ENCODE data around the gene PIAS4.

Gene PIAS4

DNA sequence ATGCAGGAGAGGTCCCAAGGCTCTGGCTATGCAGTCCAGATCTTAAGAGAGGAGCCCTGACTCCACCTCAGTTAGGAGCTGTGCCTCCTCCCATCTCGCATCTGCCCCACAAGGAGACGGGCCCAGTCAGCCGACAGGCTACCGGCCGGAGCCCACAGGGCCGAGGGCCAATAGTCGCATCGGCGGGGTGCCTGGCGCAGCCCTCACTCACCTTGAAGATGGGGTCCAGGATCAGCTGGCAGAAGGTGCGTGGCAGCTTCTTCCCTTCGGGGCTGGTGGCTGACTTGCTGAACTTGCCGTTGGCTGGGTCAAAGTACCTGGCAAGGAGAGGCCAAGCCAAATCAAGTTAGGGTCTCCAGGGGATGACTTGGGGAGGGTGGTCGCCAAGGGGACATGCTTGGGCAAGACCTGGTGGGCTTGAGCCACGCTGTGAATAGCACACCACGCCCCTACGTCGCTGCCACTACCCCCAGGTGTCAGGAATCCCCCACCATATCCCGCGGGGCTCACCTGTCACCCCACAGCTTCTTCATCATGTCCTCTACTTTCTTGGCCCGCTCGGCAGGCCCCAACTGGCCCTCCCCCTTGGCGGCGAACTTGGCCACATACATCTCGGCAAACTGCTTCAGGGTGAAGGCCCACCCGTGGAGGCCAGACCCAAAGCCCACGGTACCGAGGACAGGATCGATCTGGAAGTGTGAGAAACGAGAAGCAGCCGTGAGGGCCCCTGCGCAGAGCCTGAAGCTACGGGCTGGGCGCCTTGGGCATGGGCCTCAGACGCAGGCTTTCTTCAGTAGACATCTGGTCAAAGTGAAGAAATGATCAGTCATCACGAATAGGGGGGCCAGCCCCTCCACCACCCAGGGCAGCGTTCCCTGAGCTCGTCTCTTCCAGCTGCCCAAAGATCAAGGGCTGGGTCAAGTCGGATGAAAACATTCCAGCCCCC lies 25.5 kb upstream of the PIAS4 start:
- peak overlapping the region in 1 of 2 experiments; percentile 73; a peak in 1 of 4 replicates for H3K4me3 ChIP-seq (ENCODE audit: low read depth in 1 of 2, low read length in 2 of 2)

DNA sequence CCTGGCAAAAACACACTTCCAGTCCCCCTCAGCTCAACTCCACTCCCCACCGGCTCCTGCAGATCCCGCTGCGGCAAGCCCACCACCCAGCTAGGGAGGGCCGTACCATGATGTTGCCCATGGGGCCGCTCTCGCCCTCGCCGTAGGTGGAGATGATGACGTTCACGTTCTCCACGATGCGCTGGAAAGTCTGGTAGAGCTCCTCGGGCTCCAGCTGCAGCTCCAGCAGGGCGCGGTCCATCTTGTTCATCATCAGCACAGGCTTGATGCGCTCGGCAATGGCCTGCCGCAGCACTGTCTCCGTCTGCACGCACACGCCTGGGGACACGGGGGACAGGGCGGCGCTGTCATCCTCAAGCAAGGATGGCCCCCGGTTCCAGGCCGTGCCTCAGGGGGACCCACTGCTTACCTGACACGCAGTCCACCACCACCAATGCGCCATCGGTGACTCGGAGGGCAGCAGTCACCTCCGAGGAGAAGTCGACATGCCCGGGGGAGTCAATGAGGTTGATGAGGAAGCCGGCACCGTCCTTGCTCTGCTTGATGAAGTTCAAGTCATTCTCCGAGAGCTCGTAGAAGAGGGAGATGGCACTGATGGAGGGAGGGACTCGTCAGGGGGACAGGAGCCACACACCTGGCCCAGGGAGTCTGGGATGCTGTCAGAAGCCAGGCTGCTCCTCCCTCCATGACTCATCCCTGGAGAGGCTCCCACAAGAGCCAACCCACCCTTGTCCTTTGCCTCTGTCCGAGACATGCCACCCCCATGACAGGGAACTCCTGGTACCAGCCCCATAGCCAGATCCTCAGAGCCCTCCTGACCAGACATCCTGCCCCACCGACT lies 24.6 kb upstream of the PIAS4 start:
- Histone ChIP-seq H2AFZ (ENCODE audit: low read depth, low read length) (no peak overlapping the region), H4K20me1 (ENCODE audit: insufficient read depth, low read length) (peaks cover 69% of the 10 kb centered on the region), H3K4me3 (ENCODE audit: low read depth in 1 of 2, low read length in 2 of 2) (peak overlapping the region in 1 of 2 experiments; percentile 73; a peak in 1 of 4 replicates), H3K79me2 (ENCODE audit: insufficient read depth, low read length) (peaks cover 76% of the 10 kb centered on the region), H3K9me3 (ENCODE audit: insufficient read depth, low read length, severe bottlenecking) (no peaks in the 10 kb centered on the region), H3K36me3 (ENCODE audit: insufficient read depth, low read length) (peaks cover 71% of the 10 kb centered on the region), H3K4me1 (ENCODE audit: insufficient read depth, low read length) (peaks cover 76% of the 10 kb centered on the region), H3K4me2 (ENCODE audit: insufficient read depth, low read length) (peak overlapping the region; percentile 87), H3K27me3 (ENCODE audit: insufficient read depth, low read length, poor library complexity) (no peaks in the 10 kb centered on the region), H3K9ac (ENCODE audit: low read depth, low read length) (peak overlapping the region; percentile 71; the same call in 1 of the 2 replicates), H3K27ac (ENCODE audit: low read length) (no peak overlapping the region)
- DNase-seq (no peak), ATAC-seq (ENCODE audit: insufficient read depth, low read depth) (no peak)
- TF ChIP-seq EZH2 (IDR thresholded peaks at IDR 0.05; ENCODE audit: borderline replicate concordance, low read depth, low read length, severe bottlenecking): no peak
- TF ChIP-seq, protein P1, sequence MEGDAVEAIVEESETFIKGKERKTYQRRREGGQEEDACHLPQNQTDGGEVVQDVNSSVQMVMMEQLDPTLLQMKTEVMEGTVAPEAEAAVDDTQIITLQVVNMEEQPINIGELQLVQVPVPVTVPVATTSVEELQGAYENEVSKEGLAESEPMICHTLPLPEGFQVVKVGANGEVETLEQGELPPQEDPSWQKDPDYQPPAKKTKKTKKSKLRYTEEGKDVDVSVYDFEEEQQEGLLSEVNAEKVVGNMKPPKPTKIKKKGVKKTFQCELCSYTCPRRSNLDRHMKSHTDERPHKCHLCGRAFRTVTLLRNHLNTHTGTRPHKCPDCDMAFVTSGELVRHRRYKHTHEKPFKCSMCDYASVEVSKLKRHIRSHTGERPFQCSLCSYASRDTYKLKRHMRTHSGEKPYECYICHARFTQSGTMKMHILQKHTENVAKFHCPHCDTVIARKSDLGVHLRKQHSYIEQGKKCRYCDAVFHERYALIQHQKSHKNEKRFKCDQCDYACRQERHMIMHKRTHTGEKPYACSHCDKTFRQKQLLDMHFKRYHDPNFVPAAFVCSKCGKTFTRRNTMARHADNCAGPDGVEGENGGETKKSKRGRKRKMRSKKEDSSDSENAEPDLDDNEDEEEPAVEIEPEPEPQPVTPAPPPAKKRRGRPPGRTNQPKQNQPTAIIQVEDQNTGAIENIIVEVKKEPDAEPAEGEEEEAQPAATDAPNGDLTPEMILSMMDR (IDR thresholded peaks at IDR 0.05; ENCODE audit: borderline replicate concordance, extremely low read depth, low read length, poor library complexity, severe bottlenecking): no peak

More for the DNA sequence above, 25.5 kb upstream of the PIAS4 start:
- H3K9ac ChIP-seq (ENCODE audit: low read depth, low read length): peak overlapping the region; percentile 2; the same call in 1 of the 2 replicates
- H3K27ac ChIP-seq (ENCODE audit: low read length): no peak overlapping the region
- no peak overlapping the region for H2AFZ ChIP-seq (ENCODE audit: low read depth, low read length)
- H3K79me2 ChIP-seq (ENCODE audit: insufficient read depth, low read length): peaks cover 82% of the 10 kb centered on the region
- H3K9me3 ChIP-seq (ENCODE audit: insufficient read depth, low read length, severe bottlenecking): no peaks in the 10 kb centered on the region
- TF ChIP-seq, protein P1 (IDR thresholded peaks at IDR 0.05; ENCODE audit: borderline replicate concordance, extremely low read depth, low read length, poor library complexity, severe bottlenecking): no peak
- TF ChIP-seq EZH2 (IDR thresholded peaks at IDR 0.05; ENCODE audit: borderline replicate concordance, low read depth, low read length, severe bottlenecking): no peak
- ATAC-seq (ENCODE audit: insufficient read depth, low read depth): no peak
- no peaks in the 10 kb centered on the region for H3K27me3 ChIP-seq (ENCODE audit: insufficient read depth, low read length, poor library complexity)
- no peak for DNase-seq
- peak overlapping the region; percentile 87; the same call in 1 of the 2 replicates for H3K4me2 ChIP-seq (ENCODE audit: insufficient read depth, low read length)
- H3K4me1 ChIP-seq (ENCODE audit: insufficient read depth, low read length): peaks cover 68% of the 10 kb centered on the region
- H3K36me3 ChIP-seq (ENCODE audit: insufficient read depth, low read length): peaks cover 80% of the 10 kb centered on the region
- peaks cover 79% of the 10 kb centered on the region for H4K20me1 ChIP-seq (ENCODE audit: insufficient read depth, low read length)

DNA sequence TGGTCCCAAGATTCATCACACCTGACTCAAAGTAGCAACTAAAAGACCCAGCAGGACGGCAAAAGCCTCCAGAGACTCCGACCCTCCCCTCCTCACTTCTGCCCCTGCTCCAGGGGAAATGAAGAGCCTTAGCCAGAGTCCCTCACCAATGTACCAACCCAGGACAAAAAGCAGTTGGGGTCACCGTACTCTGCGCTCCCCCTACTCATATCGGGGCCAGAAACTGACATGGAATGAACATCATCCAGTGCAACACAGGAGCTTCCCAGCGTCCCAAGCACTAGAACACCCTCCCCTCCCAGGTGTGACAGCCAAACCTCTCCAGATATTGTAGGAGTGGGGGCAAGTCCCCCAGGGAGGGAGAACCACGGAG lies 24.0 kb upstream of the PIAS4 start:
- Histone ChIP-seq H3K9ac (ENCODE audit: low read depth, low read length) (peak overlapping the region; percentile 71), H3K4me3 (ENCODE audit: low read depth in 1 of 2, low read length in 2 of 2) (peak overlapping the region in 1 of 2 experiments; percentile 73; a peak in 3 of 4 replicates), H3K27me3 (ENCODE audit: insufficient read depth, low read length, poor library complexity) (no peaks in the 10 kb centered on the region), H4K20me1 (ENCODE audit: insufficient read depth, low read length) (peaks cover 64% of the 10 kb centered on the region), H3K36me3 (ENCODE audit: insufficient read depth, low read length) (peaks cover 65% of the 10 kb centered on the region), H2AFZ (ENCODE audit: low read depth, low read length) (no peak overlapping the region), H3K79me2 (ENCODE audit: insufficient read depth, low read length) (peaks cover 72% of the 10 kb centered on the region), H3K4me2 (ENCODE audit: insufficient read depth, low read length) (peak overlapping the region; percentile 87), H3K27ac (ENCODE audit: low read length) (peak overlapping the region; percentile 89), H3K4me1 (ENCODE audit: insufficient read depth, low read length) (peaks cover 80% of the 10 kb centered on the region), H3K9me3 (ENCODE audit: insufficient read depth, low read length, severe bottlenecking) (no peaks in the 10 kb centered on the region)
- DNase-seq: no peak
- TF ChIP-seq, protein P1 (IDR thresholded peaks at IDR 0.05; ENCODE audit: borderline replicate concordance, extremely low read depth, low read length, poor library complexity, severe bottlenecking): no peak
- no peak for TF ChIP-seq EZH2 (IDR thresholded peaks at IDR 0.05; ENCODE audit: borderline replicate concordance, low read depth, low read length, severe bottlenecking)
- ATAC-seq (ENCODE audit: insufficient read depth, low read depth): no peak
